ENCODE results near the gene SHROOM3. TPM values are rescaled to one million over a fixed set of nuclear protein-coding genes. Genes with fewer than 3 reads are reported as not detected.

SHROOM3 gene
- total RNA-seq, 2 experiments from 2014 or later, result not detected

- Histone ChIP-seq H3K36me3 (ENCODE audit: insufficient read depth, low read length) (no peaks in the 10 kb centered on the region), H3K4me1 (ENCODE audit: insufficient read depth, low read length) (no peaks in the 10 kb centered on the region), H3K4me3 (ENCODE audit: low read length) (no peak overlapping the region), H3K9me3 (ENCODE audit: control insufficient read depth in 1 of 2, insufficient read depth in 1 of 2, low read length in 2 of 2) (peaks cover 0 to 6% of the 10 kb centered on the region in 2 experiments), H3K27me3 (ENCODE audit: control insufficient read depth in 1 of 2, insufficient read depth in 2 of 2, low read length in 2 of 2) (peaks cover 0 to 6% of the 10 kb centered on the region in 2 experiments), H3K27ac (ENCODE audit: low read depth in 1 of 2, low read length in 2 of 2) (no peak overlapping the region)
- POLR2A ChIA-PET, result no interaction called here
- Mint-ChIP-seq H3K27me3 (peaks cover 6% of the 10 kb centered on the region), H3K4me1 (ENCODE audit: low read depth) (no peaks in the 10 kb centered on the region), H3K27ac (no peak overlapping the region), H3K36me3 (ENCODE audit: low read depth) (no peaks in the 10 kb centered on the region), H3K4me3 (no peak overlapping the region), H3K9me3 (no peaks in the 10 kb centered on the region)
- ATAC-seq (ENCODE audit: poor library complexity) (no peak), DNase-seq (no peak)
- intact Hi-C loops (cut with DNase I, micrococcal nuclease), result no loop called here
- TF ChIP-seq CTCF (IDR thresholded peaks at IDR 0.05), result no peak
- CTCF ChIA-PET, result no interaction called here
Measured at GRCh38 chr4:76784237-76784636, 349.2 kb downstream of the SHROOM3 start.

GRCh38 chr4:76787898-76788297 lies 352.9 kb downstream of the SHROOM3 start:
- Histone ChIP-seq H3K4me1 (ENCODE audit: insufficient read depth, low read length) (no peaks in the 10 kb centered on the region), H3K27me3 (ENCODE audit: control insufficient read depth in 1 of 2, insufficient read depth in 2 of 2, low read length in 2 of 2) (peaks cover 0 to 6% of the 10 kb centered on the region in 2 experiments), H3K4me3 (ENCODE audit: low read length) (no peak overlapping the region), H3K36me3 (ENCODE audit: insufficient read depth, low read length) (no peaks in the 10 kb centered on the region), H3K27ac (ENCODE audit: low read depth in 1 of 2, low read length in 2 of 2) (no peak overlapping the region), H3K9me3 (ENCODE audit: control insufficient read depth in 1 of 2, insufficient read depth in 1 of 2, low read length in 2 of 2) (peaks cover 0 to 6% of the 10 kb centered on the region in 2 experiments)
- ChIA-PET CTCF (interaction anchor here (0.7 kb wide), 1 partner anchor 21 kb away, joined by 3 read pairs; no protein-coding TSS in a partner anchor), POLR2A (no interaction called here)
- H3K9me3 Mint-ChIP-seq, result peaks cover 4% of the 10 kb centered on the region
- H3K36me3 Mint-ChIP-seq (ENCODE audit: low read depth), result no peaks in the 10 kb centered on the region
- no peaks in the 10 kb centered on the region for H3K4me1 Mint-ChIP-seq (ENCODE audit: low read depth)
- DNase-seq, result no peak
- H3K27me3 Mint-ChIP-seq, result peaks cover 5% of the 10 kb centered on the region
- intact Hi-C loops (cut with DNase I, micrococcal nuclease), result no loop called here
- TF ChIP-seq CTCF (IDR thresholded peaks at IDR 0.05), result no peak
- no peak overlapping the region for H3K27ac Mint-ChIP-seq
- no peak overlapping the region for H3K4me3 Mint-ChIP-seq
- no peak for ATAC-seq (ENCODE audit: poor library complexity)

- peaks cover 0 to 6% of the 10 kb centered on the region in 2 experiments for H3K9me3 ChIP-seq (ENCODE audit: control insufficient read depth in 1 of 2, insufficient read depth in 1 of 2, low read length in 2 of 2)
- no peak overlapping the region for H3K4me3 ChIP-seq (ENCODE audit: low read length)
- DNase-seq (no peak), ATAC-seq (ENCODE audit: poor library complexity) (no peak)
- no peak overlapping the region for H3K27ac Mint-ChIP-seq
- peaks cover 4% of the 10 kb centered on the region for H3K9me3 Mint-ChIP-seq
- H3K27me3 ChIP-seq (ENCODE audit: control insufficient read depth in 1 of 2, insufficient read depth in 2 of 2, low read length in 2 of 2), result no peaks in the 10 kb centered on the region
- no peak overlapping the region for H3K27ac ChIP-seq (ENCODE audit: low read depth in 1 of 2, low read length in 2 of 2)
- no peaks in the 10 kb centered on the region for H3K36me3 ChIP-seq (ENCODE audit: insufficient read depth, low read length)
- intact Hi-C loops (cut with DNase I, micrococcal nuclease), result no loop called here
- peaks cover 5% of the 10 kb centered on the region for H3K27me3 Mint-ChIP-seq
- POLR2A ChIA-PET, result interaction anchor here (0.6 to 1.5 kb wide), 2 partner anchors 20 to 205 kb away, joined by 3 to 4 read pairs; no protein-coding TSS in a partner anchor
- H3K4me1 Mint-ChIP-seq (ENCODE audit: low read depth), result no peaks in the 10 kb centered on the region
- no peaks in the 10 kb centered on the region for H3K4me1 ChIP-seq (ENCODE audit: insufficient read depth, low read length)
- no peak overlapping the region for H3K4me3 Mint-ChIP-seq
- TF ChIP-seq CTCF (IDR thresholded peaks at IDR 0.05), result no peak
- H3K36me3 Mint-ChIP-seq (ENCODE audit: low read depth), result no peaks in the 10 kb centered on the region
- CTCF ChIA-PET, result no interaction called here
Measured at GRCh38 chr4:76790377-76790776, 355.3 kb downstream of the SHROOM3 start.
